GM18867 (cell line): ENCODE data around the gene EBLN2.
A peak's percentile ranks its signal among the peaks of the same experiment; 100 is the strongest.
"Not testable (repeated sequence)": the region's sequence is repeated elsewhere in the genome, so short reads cannot be mapped to it uniquely, and the experiment has no call there.

Source experiments
- ATAC-seq: cut with Tn5 transposase; IDR thresholded peaks from one replicate; pipeline ENCODE4 v1.9.1; 2021; ENCODE audit warnings: mild to moderate bottlenecking, moderate library complexity; ENCODE audit not compliant: unreplicated experiment

The EBLN2 gene

GRCh38 chr3:73056845-73057150 is 4.7 kb upstream of the EBLN2 start:
- no peak for ATAC-seq

GRCh38 chr3:73060302-73060723 is 1.1 kb upstream of the EBLN2 start:
- no peak for ATAC-seq

GRCh38 chr3:73066243-73066642 is 4.8 kb downstream of the EBLN2 start:
- ATAC-seq = not testable (repeated sequence)

GRCh38 chr3:73068419-73068818 is 7.0 kb downstream of the EBLN2 start:
- no peak for ATAC-seq

- no peak for ATAC-seq
Measured at GRCh38 chr3:73069187-73069586, 7.7 kb downstream of the EBLN2 start.

GRCh38 chr3:73069775-73070444 is 8.5 kb downstream of the EBLN2 start:
- no peak for ATAC-seq

GRCh38 chr3:73070675-73071575 is 9.5 kb downstream of the EBLN2 start:
- no peak for ATAC-seq

GRCh38 chr3:73071952-73072351 is 10.5 kb downstream of the EBLN2 start:
- ATAC-seq = no peak

- ATAC-seq = no peak
Measured at GRCh38 chr3:73072634-73073033, 11.2 kb downstream of the EBLN2 start.

GRCh38 chr3:73073091-73073707 is 11.7 kb downstream of the EBLN2 start:
- no peak for ATAC-seq

GRCh38 chr3:73074781-73075180 is 13.3 kb downstream of the EBLN2 start:
- ATAC-seq = no peak

GRCh38 chr3:73080216-73080966 is 18.9 kb downstream of the EBLN2 start:
- ATAC-seq = peak; percentile 54

GRCh38 chr3:73081140-73081539 is 19.7 kb downstream of the EBLN2 start:
- no peak for ATAC-seq

- no peak for ATAC-seq
Measured at GRCh38 chr3:73084170-73084569, 22.7 kb downstream of the EBLN2 start.

- ATAC-seq = peak; percentile 68
Measured at GRCh38 chr3:73086071-73086494, 24.6 kb downstream of the EBLN2 start.

- ATAC-seq = no peak
Measured at GRCh38 chr3:73094129-73094528, 32.7 kb downstream of the EBLN2 start.

- ATAC-seq = no peak
Measured at GRCh38 chr3:73094951-73095350, 33.5 kb downstream of the EBLN2 start.

GRCh38 chr3:73096169-73096568 is 34.7 kb downstream of the EBLN2 start:
- ATAC-seq = no peak

- no peak for ATAC-seq
Measured at GRCh38 chr3:73098026-73098425, 36.6 kb downstream of the EBLN2 start.

GRCh38 chr3:73098873-73099272 is 37.4 kb downstream of the EBLN2 start:
- no peak for ATAC-seq
